ENCODE data around the gene CNTNAP3. TPM values are rescaled to one million over a fixed set of nuclear protein-coding genes. Genes with fewer than 3 reads are reported as not detected.
"Not testable (repeated sequence)": the region's sequence is repeated elsewhere in the genome, so short reads cannot be mapped to it uniquely, and the experiment has no call there.

The CNTNAP3 gene
- total RNA-seq, 1 experiment from 2014 or later, result 22.6 TPM

DNA sequence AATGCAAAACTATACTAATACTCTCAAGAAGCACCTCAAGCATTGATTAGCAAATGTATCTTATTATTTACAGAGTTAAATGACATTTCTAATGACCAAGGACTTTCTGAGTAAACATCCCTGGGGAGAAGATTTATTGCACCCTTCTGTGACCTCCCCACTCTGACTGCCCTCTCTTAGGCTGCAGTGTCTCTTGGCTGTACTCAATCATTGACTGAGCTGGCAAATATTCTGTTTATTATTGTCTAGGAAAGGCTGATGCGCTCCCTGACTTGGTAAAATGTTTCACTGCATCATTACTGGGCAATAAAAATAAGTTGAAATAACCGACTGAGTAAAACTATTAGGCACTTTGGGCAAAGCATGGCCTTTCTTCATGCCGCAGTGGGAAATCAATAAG lies 130.3 kb downstream of the CNTNAP3 start:
- H2AK5ac ChIP-seq (ENCODE audit: insufficient read length, low read length); H3K79me2 ChIP-seq (ENCODE audit: insufficient read depth, low read length); H4K91ac ChIP-seq (ENCODE audit: insufficient read length, low read depth, low read length); H2BK12ac ChIP-seq (ENCODE audit: insufficient read length, low read depth, low read length); H3K27me3 Mint-ChIP-seq (ENCODE audit: low read depth); H3K79me1 ChIP-seq (ENCODE audit: insufficient read depth, low read depth, low read length, poor library complexity, severe bottlenecking); H3T11ph ChIP-seq (ENCODE audit: low read length); H3K14ac ChIP-seq (ENCODE audit: insufficient read depth, low read length); H3K27me3 ChIP-seq (ENCODE audit: insufficient read depth, low read length); H2BK15ac ChIP-seq (ENCODE audit: low read depth, low read length); H2AFZ ChIP-seq (ENCODE audit: low read length); H2BK5ac ChIP-seq (ENCODE audit: insufficient read length, low read length); H3K4me1 ChIP-seq (ENCODE audit: insufficient read depth, low read length); H3K4me1 Mint-ChIP-seq; H3K23me2 ChIP-seq (ENCODE audit: insufficient read length, low read depth, low read length, poor library complexity, severe bottlenecking); H3K23ac ChIP-seq (ENCODE audit: insufficient read length, low read depth, low read length); H3K9me3 ChIP-seq (ENCODE audit: control insufficient read depth, low read depth, low read length); H4K20me1 ChIP-seq (ENCODE audit: control insufficient read depth, insufficient read depth, insufficient read length); H3K4ac ChIP-seq (ENCODE audit: low read depth, low read length); H3K56ac ChIP-seq (ENCODE audit: insufficient read length, low read depth, low read length); H3K9ac ChIP-seq (ENCODE audit: extremely low read depth, insufficient read length, low read length); DNase-seq; H4K8ac ChIP-seq (replicated peaks; ENCODE audit: insufficient read length, low read depth, low read length); H3K18ac ChIP-seq (ENCODE audit: insufficient read length, low read depth, low read length); H3K4me2 ChIP-seq (ENCODE audit: insufficient read depth, insufficient read length, low read length); H2BK20ac ChIP-seq (ENCODE audit: low read depth, low read length, poor library complexity, severe bottlenecking); H3K27ac ChIP-seq (ENCODE audit: insufficient read length, low read depth, low read length); H3K27ac Mint-ChIP-seq; H3K9me3 Mint-ChIP-seq; H4K5ac ChIP-seq (ENCODE audit: insufficient read length, low read depth, low read length); H2BK120ac ChIP-seq (ENCODE audit: low read depth, low read length, poor library complexity, severe bottlenecking); H3K4me3 Mint-ChIP-seq; H3K36me3 Mint-ChIP-seq (ENCODE audit: insufficient read depth in 1 of 3, low read depth in 3 of 3): not testable (repeated sequence)
- WGBS (ENCODE audit: extremely low coverage, insufficient read length, low lambda C conversion rate), result no CpG with 5 or more reads among the region's 3 CpGs

DNA sequence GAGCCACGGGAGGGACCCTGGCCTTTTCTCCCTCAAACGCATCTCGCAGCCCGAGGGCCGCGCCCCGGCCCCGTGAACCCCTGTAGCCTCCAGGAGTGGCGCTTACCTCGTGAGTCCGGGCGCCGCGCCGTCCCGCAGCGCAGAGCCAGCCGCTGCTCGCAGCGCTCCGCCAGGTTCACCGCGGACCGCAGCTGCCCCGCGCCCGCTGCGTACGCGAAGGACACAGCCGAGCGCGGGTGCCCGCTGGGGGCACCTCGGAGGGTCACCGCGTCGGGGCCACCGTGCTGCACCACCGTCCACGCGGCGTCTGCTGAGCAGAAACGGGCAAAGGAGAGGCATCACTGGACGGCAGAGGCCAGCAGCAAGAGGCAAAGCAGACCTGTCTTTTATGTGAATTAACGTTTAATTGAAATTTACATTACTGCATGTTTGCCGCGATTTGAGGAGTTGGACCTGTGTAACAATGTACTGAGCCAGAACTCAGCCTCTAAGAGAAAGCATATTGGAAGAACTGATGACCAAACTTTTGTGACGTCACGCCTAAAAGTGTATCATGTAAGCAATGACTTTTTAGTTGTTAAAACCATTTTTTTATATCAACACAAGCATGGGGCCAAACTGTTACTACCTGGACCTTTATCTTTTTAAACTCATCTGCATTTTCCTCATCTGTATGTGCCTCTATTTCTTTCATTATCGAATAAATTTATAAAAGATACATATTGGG lies 155.0 kb downstream of the CNTNAP3 start:
- H4K8ac ChIP-seq (replicated peaks; ENCODE audit: insufficient read length, low read depth, low read length); H3K4me1 Mint-ChIP-seq; H3K14ac ChIP-seq (ENCODE audit: insufficient read depth, low read length); H3K27ac Mint-ChIP-seq; H3K4me3 Mint-ChIP-seq; H3K27me3 Mint-ChIP-seq (ENCODE audit: low read depth); H2AFZ ChIP-seq (ENCODE audit: low read length); H4K20me1 ChIP-seq (ENCODE audit: control insufficient read depth, insufficient read depth, insufficient read length); H3K4ac ChIP-seq (ENCODE audit: low read depth, low read length); H3K79me1 ChIP-seq (ENCODE audit: insufficient read depth, low read depth, low read length, poor library complexity, severe bottlenecking); H2BK5ac ChIP-seq (ENCODE audit: insufficient read length, low read length); H2BK120ac ChIP-seq (ENCODE audit: low read depth, low read length, poor library complexity, severe bottlenecking); H2AK5ac ChIP-seq (ENCODE audit: insufficient read length, low read length); H2BK15ac ChIP-seq (ENCODE audit: low read depth, low read length); H3K9ac ChIP-seq (ENCODE audit: extremely low read depth, insufficient read length, low read length); H4K91ac ChIP-seq (ENCODE audit: insufficient read length, low read depth, low read length); H3K27ac ChIP-seq (ENCODE audit: insufficient read length, low read depth, low read length); H3K56ac ChIP-seq (ENCODE audit: insufficient read length, low read depth, low read length); H3K23me2 ChIP-seq (ENCODE audit: insufficient read length, low read depth, low read length, poor library complexity, severe bottlenecking); H3K79me2 ChIP-seq (ENCODE audit: insufficient read depth, low read length); H4K5ac ChIP-seq (ENCODE audit: insufficient read length, low read depth, low read length); H3K23ac ChIP-seq (ENCODE audit: insufficient read length, low read depth, low read length); H3T11ph ChIP-seq (ENCODE audit: low read length); H3K9me3 Mint-ChIP-seq; H2BK20ac ChIP-seq (ENCODE audit: low read depth, low read length, poor library complexity, severe bottlenecking); H3K4me2 ChIP-seq (ENCODE audit: insufficient read depth, insufficient read length, low read length); H3K27me3 ChIP-seq (ENCODE audit: insufficient read depth, low read length); H3K18ac ChIP-seq (ENCODE audit: insufficient read length, low read depth, low read length); H2BK12ac ChIP-seq (ENCODE audit: insufficient read length, low read depth, low read length); H3K4me1 ChIP-seq (ENCODE audit: insufficient read depth, low read length); H3K9me3 ChIP-seq (ENCODE audit: control insufficient read depth, low read depth, low read length): not testable (repeated sequence)
- H3K36me3 Mint-ChIP-seq (ENCODE audit: insufficient read depth in 1 of 3, low read depth in 3 of 3), result peaks cover 0 to 10% (median 8%) of the 10 kb centered on the region in 3 experiments; a peak in 4 of 7 replicates
- no CpG with 5 or more reads among the region's 51 CpGs for WGBS (ENCODE audit: extremely low coverage, insufficient read length, low lambda C conversion rate)
- peak; percentile 24 for DNase-seq

Measured in H9 (cell line).